OCI-LY3 (cell line): ENCODE data around the gene ABCC5.
A peak's percentile ranks its signal among the peaks of the same experiment; 100 is the strongest.

Experiments
- H2AFZ ChIP-seq: fragments of 200-600, 300-600 bp; shearing (Covaris generic); 2 replicates; pipeline ENCODE4 v1.6.0; 2014; ENCODE audit warnings: antibody characterized with exemption, low read depth, low read length
- H3K27ac ChIP-seq: fragments of 200-600, 300-600 bp; sonication (generic); 2 replicates; pipeline ENCODE4 v1.5.1; 2014; ENCODE audit warnings: mild to moderate bottlenecking, low read length, moderate library complexity, mixed read lengths
- H3K27me3 ChIP-seq: fragments of 200-600, 300-600 bp; sonication (generic); 2 replicates; pipeline ENCODE4 v1.6.1; 2014; ENCODE audit warnings: low read depth, low read length, mixed read lengths
- H3K36me3 ChIP-seq: fragments of 200-600, 300-600 bp; sonication (generic); replicated peaks from 2 replicates; pipeline ENCODE3; 2014; ENCODE audit warnings: low read depth, low read length, mixed read lengths
- H3K4me1 ChIP-seq: fragments of 300-600, 200-600 bp; sonication (generic); 2 replicates; pipeline ENCODE4 v1.6.1; 2014; ENCODE audit warnings: low read length, mixed read lengths
- H3K4me2 ChIP-seq: fragments of 200-600, 300-600 bp; sonication (generic); 2 replicates; pipeline ENCODE4 v1.6.1; 2014; ENCODE audit warnings: low read length, mixed read lengths
- H3K4me3 ChIP-seq: fragments of 300-600, 200-600 bp; sonication (generic); 2 replicates; pipeline ENCODE4 v1.5.1; 2014; ENCODE audit warnings: antibody characterized with exemption, mild to moderate bottlenecking, low read length, moderate library complexity
- H3K79me2 ChIP-seq: fragments of 300-600, 200-600 bp; shearing (Covaris generic); 2 replicates; pipeline ENCODE4 v1.6.1; 2014; ENCODE audit warnings: mild to moderate bottlenecking, low read length, mixed read lengths
- H3K9ac ChIP-seq: fragments of 300-600, 200-600 bp; shearing (Covaris generic); 2 replicates; pipeline ENCODE4 v1.6.0; 2014; ENCODE audit warnings: mild to moderate bottlenecking, low read length, moderate library complexity
- H3K9me3 ChIP-seq: fragments of 200-600, 300-600 bp; shearing (Covaris generic); 2 replicates; pipeline ENCODE4 v1.6.1; 2014; ENCODE audit warnings: low read length, mixed read lengths; ENCODE audit not compliant: insufficient read depth
- H4K20me1 ChIP-seq: fragments of 200-600, 300-600 bp; sonication (generic); 2 replicates; pipeline ENCODE4 v1.6.1; 2016; ENCODE audit warnings: low read length, mixed read lengths; ENCODE audit not compliant: insufficient read depth
- CTCF ChIP-seq: fragments of 200-600, 300-600 bp; sonication (generic); IDR thresholded peaks from 2 replicates; pipeline ENCODE4 v1.5.1; 2014; ENCODE audit warnings: antibody characterized with exemption, low read length, low read depth
- EZH2phosphoT487 ChIP-seq: fragments of 200-600 bp; shearing (Covaris generic); IDR thresholded peaks from 2 replicates; pipeline ENCODE4 v1.6.1; 2018; ENCODE audit warnings: antibody characterized with exemption, mixed run types, low read depth

ABCC5 gene

GRCh38 chr3:183896610-183897009 is 121.1 kb downstream of the ABCC5 start:
- Histone ChIP-seq H3K27ac (no peak overlapping the region), H4K20me1 (no peaks in the 10 kb centered on the region), H2AFZ (peak overlapping the region; percentile 3; the same call in 1 of the 2 replicates), H3K9me3 (no peaks in the 10 kb centered on the region), H3K79me2 (no peaks in the 10 kb centered on the region), H3K4me2 (peak overlapping the region; percentile 50), H3K36me3 (no peaks in the 10 kb centered on the region), H3K9ac (no peak overlapping the region), H3K27me3 (0 out of 2 replicates have a peak, but pooled peaks cover 3% of the 10 kb centered on the region), H3K4me1 (peaks cover 27% of the 10 kb centered on the region), H3K4me3 (no peak overlapping the region)
- TF ChIP-seq CTCF, result no peak
- no peak for TF ChIP-seq EZH2phosphoT487

GRCh38 chr3:183896184-183896583 is 121.5 kb downstream of the ABCC5 start:
- Histone ChIP-seq H3K27ac (no peak overlapping the region), H3K27me3 (no peaks in the 10 kb centered on the region), H3K79me2 (no peaks in the 10 kb centered on the region), H3K4me2 (no peak overlapping the region), H3K36me3 (no peaks in the 10 kb centered on the region), H3K4me3 (no peak overlapping the region), H2AFZ (no peak overlapping the region), H4K20me1 (no peaks in the 10 kb centered on the region), H3K9me3 (no peaks in the 10 kb centered on the region), H3K9ac (no peak overlapping the region), H3K4me1 (peaks cover 27% of the 10 kb centered on the region)
- TF ChIP-seq CTCF, result no peak
- TF ChIP-seq EZH2phosphoT487, result no peak

GRCh38 chr3:183895774-183896173 is 121.9 kb downstream of the ABCC5 start:
- Histone ChIP-seq H3K4me2 (peak overlapping the region; percentile 59), H3K9ac (no peak overlapping the region), H3K27me3 (no peaks in the 10 kb centered on the region), H3K9me3 (no peaks in the 10 kb centered on the region), H3K79me2 (no peaks in the 10 kb centered on the region), H3K4me1 (peaks cover 27% of the 10 kb centered on the region), H3K4me3 (no peak overlapping the region), H2AFZ (no peak overlapping the region), H3K36me3 (no peaks in the 10 kb centered on the region), H3K27ac (no peak overlapping the region), H4K20me1 (no peaks in the 10 kb centered on the region)
- TF ChIP-seq CTCF (no peak), EZH2phosphoT487 (no peak)

- Histone ChIP-seq H3K36me3 (no peaks in the 10 kb centered on the region), H3K4me3 (no peak overlapping the region), H4K20me1 (no peaks in the 10 kb centered on the region), H3K9ac (no peak overlapping the region), H3K27ac (no peak overlapping the region), H3K4me2 (peak overlapping the region; percentile 59), H3K27me3 (no peaks in the 10 kb centered on the region), H3K4me1 (peaks cover 27% of the 10 kb centered on the region), H3K79me2 (no peaks in the 10 kb centered on the region), H3K9me3 (no peaks in the 10 kb centered on the region), H2AFZ (no peak overlapping the region)
- TF ChIP-seq CTCF (peak; percentile 75), EZH2phosphoT487 (no peak)
Measured at GRCh38 chr3:183895296-183895695, 122.4 kb downstream of the ABCC5 start.
